Right lobe of liver (tissue), 6 donors: ENCODE results near the gene MYO5A. TPM values are rescaled to one million over a fixed set of nuclear protein-coding genes. Genes with fewer than 3 reads are reported as not detected.
A peak's percentile ranks its signal among the peaks of the same experiment; 100 is the strongest.

ENCODE experiments used
- ATAC-seq, 4 donors: fragments of 200-7000 bp; cut with Tn5 transposase; one replicate each; pipeline ENCODE4 v1.9.1; 2020; ENCODE audit warnings: mild to moderate bottlenecking in 4 of 4, moderate library complexity in 4 of 4
- DNase-seq, 3 donors: peaks; one replicate each; pipeline ENCODE4 v3.0.0-alpha.2; 2020
- H3K27ac ChIP-seq, 3 donors: fragments of 200-600 bp; one replicate each; pipeline ENCODE4 v1.8.0; 2022
- H3K27me3 ChIP-seq, 2 donors: fragments of 200-600 bp; one replicate each; pipeline ENCODE4 v1.8.0; 2022
- H3K36me3 ChIP-seq, 4 donors: fragments of 200-600 bp; sonication (generic) in 1 of 4; one replicate each; pipeline versions ENCODE4 v1.5.1 to v1.8.0; 2017 to 2022; ENCODE audit warnings: control low read depth in 1 of 4
- H3K4me1 ChIP-seq, 4 donors: fragments of 200-600 bp; sonication (generic) in 1 of 4; one replicate each; pipeline versions ENCODE4 v1.5.1 to v1.8.0; 2017 to 2022; ENCODE audit warnings: control low read depth in 1 of 4
- H3K4me3 ChIP-seq, 3 donors: fragments of 200-600 bp; one replicate each; pipeline ENCODE4 v1.8.0; 2022
- H3K9me3 ChIP-seq, 4 donors: fragments of 200-600 bp; sonication (generic) in 1 of 4; one replicate each; pipeline versions ENCODE4 v1.5.1 to v1.8.0; 2017 to 2022; ENCODE audit warnings: control low read depth in 1 of 4
- POLR2A ChIP-seq: fragments of 450-650 bp; IDR thresholded peaks from one replicate; pipeline ENCODE4 v1.6.1; 2017; ENCODE audit warnings: antibody characterized with exemption, mild to moderate bottlenecking
- WGBS: methylation state at CpG from one replicate; pipeline ENCODE4 v1.1.6; 2018; ENCODE audit warnings: low coverage, low lambda C conversion rate; ENCODE audit not compliant: insufficient coverage; ENCODE audit errors: missing lambda C conversion rate; 5-methylcytosine and 5-hydroxymethylcytosine counted together
- intact Hi-C, 2 donors: fragments of 100-400 bp; cut with DNase I; formaldehyde crosslinking; loops; one replicate each; pipeline versions ENCODE4 v1.11.2 to v1.14.1; 2022
- total RNA-seq, 6 experiments: library from RNA; depleted of rRNA in 2 of 6; stranded (reverse); fragments of >200 nt in 2 of 6; fragmentation: NEBNext Ultra II Directional in 3 of 6; extraction: Animal tissue kit (Norgen Biotek cat#: 25700) in 3 of 6; gene quantifications; one replicate each; pipeline versions ENCODE4 v1.1.0 to v1.2.4, GENCODE V29; 2016 to 2023
- TF ChIP-seq, protein P1 (sequence below), 4 donors: fragments of 200-600 bp in 3 of 4; fragments of 450-650 bp in 1 of 4; IDR thresholded peaks; one replicate each; pipeline versions ENCODE4 v1.5.1 to v1.8.0; 2016 to 2022; ENCODE audit warnings: antibody characterized with exemption in 4 of 4, mild to moderate bottlenecking in 2 of 4
- donor health status: DM: no; HTN: yes; CAD: no.
- donor health status: DM: no; HTN: no; CAD: no.
- donor health status: DM: no; HTN: no; CAD: no.
- donor health status: DM: no; HTN: yes; CAD: no.
- donor health status: DM: no; HTN: yes; CAD: no.

The MYO5A gene
- total RNA-seq, 6 experiments from 2014 or later: 3.2 to 13.3 (median 5.0) TPM

DNA sequence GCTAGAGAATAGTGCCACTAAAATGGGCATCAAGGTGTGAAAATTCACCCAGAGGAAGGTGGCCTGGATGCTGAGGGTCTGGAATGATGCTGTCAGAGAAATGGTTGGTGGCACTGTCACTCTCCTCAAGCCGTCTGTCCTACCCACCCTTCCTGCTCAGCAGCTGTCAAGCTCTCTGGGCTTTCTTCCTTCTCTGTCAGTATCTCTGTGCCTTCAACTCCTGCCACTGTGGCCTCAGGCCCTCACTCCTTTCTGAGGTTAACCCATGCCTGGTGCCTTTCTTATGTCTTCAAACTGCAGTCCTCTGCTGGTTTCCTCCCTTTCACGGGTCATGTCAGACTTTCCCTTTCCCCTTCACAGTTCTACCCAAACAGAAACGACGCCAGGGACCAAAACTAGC, 237.5 kb downstream of the MYO5A start:
- no CpG with 5 or more reads among the region's 4 CpGs for WGBS
- intact Hi-C loops: no loop called here
- H3K4me3 ChIP-seq: no peak overlapping the region
- TF ChIP-seq POLR2A: no peak
- TF ChIP-seq, protein P1, sequence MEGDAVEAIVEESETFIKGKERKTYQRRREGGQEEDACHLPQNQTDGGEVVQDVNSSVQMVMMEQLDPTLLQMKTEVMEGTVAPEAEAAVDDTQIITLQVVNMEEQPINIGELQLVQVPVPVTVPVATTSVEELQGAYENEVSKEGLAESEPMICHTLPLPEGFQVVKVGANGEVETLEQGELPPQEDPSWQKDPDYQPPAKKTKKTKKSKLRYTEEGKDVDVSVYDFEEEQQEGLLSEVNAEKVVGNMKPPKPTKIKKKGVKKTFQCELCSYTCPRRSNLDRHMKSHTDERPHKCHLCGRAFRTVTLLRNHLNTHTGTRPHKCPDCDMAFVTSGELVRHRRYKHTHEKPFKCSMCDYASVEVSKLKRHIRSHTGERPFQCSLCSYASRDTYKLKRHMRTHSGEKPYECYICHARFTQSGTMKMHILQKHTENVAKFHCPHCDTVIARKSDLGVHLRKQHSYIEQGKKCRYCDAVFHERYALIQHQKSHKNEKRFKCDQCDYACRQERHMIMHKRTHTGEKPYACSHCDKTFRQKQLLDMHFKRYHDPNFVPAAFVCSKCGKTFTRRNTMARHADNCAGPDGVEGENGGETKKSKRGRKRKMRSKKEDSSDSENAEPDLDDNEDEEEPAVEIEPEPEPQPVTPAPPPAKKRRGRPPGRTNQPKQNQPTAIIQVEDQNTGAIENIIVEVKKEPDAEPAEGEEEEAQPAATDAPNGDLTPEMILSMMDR (IDR thresholded peaks at IDR 0.05): no peak
- H3K4me1 ChIP-seq: peaks cover 0 to 39% (median 5%) of the 10 kb centered on the region in 4 donors
- H3K9me3 ChIP-seq: no peaks in the 10 kb centered on the region
- ATAC-seq: no peak
- no peak for DNase-seq
- no peak overlapping the region for H3K27ac ChIP-seq
- H3K36me3 ChIP-seq: no peaks in the 10 kb centered on the region
- H3K27me3 ChIP-seq: no peaks in the 10 kb centered on the region

- TF ChIP-seq POLR2A: no peak
- TF ChIP-seq, protein P1 (IDR thresholded peaks at IDR 0.05): no peak
Measured at GRCh38 chr15:52290800-52291199, 237.9 kb downstream of the MYO5A start.

DNA sequence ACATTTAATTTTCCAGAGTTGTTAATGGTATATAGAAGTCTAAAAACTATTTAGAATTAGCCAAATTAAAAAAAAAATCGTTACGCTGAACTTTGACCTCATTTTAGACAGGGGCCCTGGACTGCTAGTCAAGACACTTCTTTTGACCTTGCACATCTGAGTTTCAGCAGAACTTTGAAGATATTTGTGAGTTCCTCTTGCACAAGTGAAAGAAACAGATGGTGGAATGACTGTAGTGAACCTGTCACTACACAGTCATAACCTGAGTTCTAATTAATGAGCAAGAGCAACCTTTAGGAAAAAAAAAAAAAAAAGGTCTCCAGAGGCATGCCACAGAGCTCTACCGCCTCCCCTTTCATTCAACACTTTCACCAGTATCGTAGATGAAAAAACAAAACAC, 238.4 kb downstream of the MYO5A start:
- no peak overlapping the region for H3K27ac ChIP-seq
- peaks cover 0 to 36% (median 5%) of the 10 kb centered on the region in 4 donors for H3K4me1 ChIP-seq
- intact Hi-C loops: no loop called here
- H3K36me3 ChIP-seq: no peaks in the 10 kb centered on the region
- DNase-seq: no peak
- no peaks in the 10 kb centered on the region for H3K9me3 ChIP-seq
- H3K27me3 ChIP-seq: no peaks in the 10 kb centered on the region
- 43% methylated on average over 4 of the region's 4 CpGs for WGBS
- TF ChIP-seq, protein P1 (IDR thresholded peaks at IDR 0.05): no peak
- TF ChIP-seq POLR2A: no peak
- no peak for ATAC-seq
- H3K4me3 ChIP-seq: no peak overlapping the region

More at GRCh38 chr15:52290800-52291199, 237.9 kb downstream of the MYO5A start:
- ATAC-seq (no peak), DNase-seq (no peak)
- intact Hi-C loops: no loop called here
- peaks cover 0 to 36% (median 5%) of the 10 kb centered on the region in 4 donors for H3K4me1 ChIP-seq
- no peaks in the 10 kb centered on the region for H3K36me3 ChIP-seq
- no peaks in the 10 kb centered on the region for H3K27me3 ChIP-seq
- no peak overlapping the region for H3K27ac ChIP-seq
- no peaks in the 10 kb centered on the region for H3K9me3 ChIP-seq
- no peak overlapping the region for H3K4me3 ChIP-seq
- 84% methylated on average over 3 of the region's 3 CpGs for WGBS

- H3K4me3 ChIP-seq: no peak overlapping the region
- H3K9me3 ChIP-seq: no peaks in the 10 kb centered on the region
- intact Hi-C loops: no loop called here
- TF ChIP-seq, protein P1 (IDR thresholded peaks at IDR 0.05): no peak
- no peak for TF ChIP-seq POLR2A
- H3K36me3 ChIP-seq: no peaks in the 10 kb centered on the region
- H3K27ac ChIP-seq: peak overlapping the region in 1 of 3 donors; percentile 24
- WGBS: 53% methylated on average over 2 of the region's 4 CpGs
- no peak for DNase-seq
- peaks cover 0 to 29% (median 5%) of the 10 kb centered on the region in 4 donors for H3K4me1 ChIP-seq
- no peaks in the 10 kb centered on the region for H3K27me3 ChIP-seq
- ATAC-seq: no peak
Measured at GRCh38 chr15:52289629-52290081, 239.0 kb downstream of the MYO5A start.

GRCh38 chr15:52288986-52289385, 239.7 kb downstream of the MYO5A start:
- 84% methylated on average over 4 of the region's 5 CpGs for WGBS
- Histone ChIP-seq H3K9me3 (no peaks in the 10 kb centered on the region), H3K4me1 (peaks cover 0 to 28% (median 5%) of the 10 kb centered on the region in 4 donors), H3K27ac (peak overlapping the region in 2 of 3 donors; percentile 65 to 84), H3K36me3 (no peaks in the 10 kb centered on the region), H3K4me3 (no peak overlapping the region), H3K27me3 (no peaks in the 10 kb centered on the region)
- TF ChIP-seq, protein P1 (IDR thresholded peaks at IDR 0.05): no peak
- TF ChIP-seq POLR2A: no peak
- intact Hi-C loops: no loop called here
- ATAC-seq (no peak), DNase-seq (no peak)
